Stimulated activated CD4-positive, alpha-beta T cell treated with anti-CD3 and anti-CD28 coated beads, Interleukin-15, amount 100 ng/mL, for 1 hour (primary cell): ENCODE results near the gene TTC28.
"Not testable (repeated sequence)": the region's sequence is repeated elsewhere in the genome, so short reads cannot be mapped to it uniquely, and the experiment has no call there.

ENCODE experiments used
- DNase-seq, 2 donors: peaks; one replicate each; pipeline ENCODE4 v3.0.0-alpha.2; 2020; ENCODE audit warnings: low read depth in 1 of 2, low spot score in 1 of 2

TTC28 gene

DNA sequence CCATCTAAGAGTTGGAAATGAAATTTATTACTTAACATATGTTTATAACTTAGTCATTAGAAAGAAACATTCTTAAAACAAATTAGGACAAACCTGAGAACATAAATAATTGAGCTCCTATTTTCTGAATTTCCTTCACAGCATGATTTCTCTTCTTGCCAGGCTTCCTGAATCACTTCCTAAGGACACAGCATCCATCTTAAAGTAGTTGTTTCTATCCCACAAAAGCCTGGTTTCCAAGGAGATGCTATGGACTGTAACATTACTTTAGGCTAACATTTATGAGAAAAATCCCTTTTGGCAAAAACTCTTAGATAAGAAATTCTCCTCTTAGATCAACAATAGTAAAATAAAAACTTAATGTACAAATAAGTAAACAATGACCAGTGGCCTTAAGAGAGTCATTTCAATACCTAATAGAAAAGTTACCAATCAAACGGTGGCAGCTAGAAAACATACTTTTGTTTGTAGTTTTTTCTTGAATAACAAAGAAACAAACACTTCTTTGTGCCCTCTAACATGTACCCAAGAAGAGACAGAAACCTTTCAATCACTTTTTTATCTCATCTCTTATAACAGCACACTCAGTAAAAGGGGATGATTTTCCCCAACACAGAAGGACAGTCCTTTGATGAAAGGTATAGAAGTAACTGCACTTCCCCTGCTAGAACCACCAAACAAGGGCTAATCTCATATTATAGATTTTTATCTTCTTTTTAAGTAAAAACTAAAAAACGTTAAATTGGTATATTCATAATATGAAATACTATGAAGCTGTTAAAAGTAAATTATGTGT, 74.5 kb downstream of the TTC28 start:
- DNase-seq: no peak

DNA sequence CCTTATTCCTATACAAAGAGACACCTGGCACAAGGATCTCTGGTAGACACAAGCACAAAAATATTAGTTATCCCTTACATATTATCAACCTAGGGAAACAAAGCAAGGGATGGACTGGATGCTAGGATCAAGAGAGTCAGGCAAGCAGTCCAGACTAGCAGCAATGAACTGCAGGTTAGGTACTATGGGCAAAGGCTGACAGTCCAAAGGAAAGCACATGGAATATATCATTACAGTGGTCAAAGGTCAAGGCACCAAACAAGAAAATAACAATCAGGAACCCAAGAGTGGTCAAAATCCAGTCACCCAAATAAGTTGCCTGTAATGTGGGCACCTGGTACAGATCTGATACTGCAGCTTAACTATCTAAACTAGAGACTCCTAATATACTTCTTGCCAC, 77.7 kb downstream of the TTC28 start:
- no peak for DNase-seq

DNA sequence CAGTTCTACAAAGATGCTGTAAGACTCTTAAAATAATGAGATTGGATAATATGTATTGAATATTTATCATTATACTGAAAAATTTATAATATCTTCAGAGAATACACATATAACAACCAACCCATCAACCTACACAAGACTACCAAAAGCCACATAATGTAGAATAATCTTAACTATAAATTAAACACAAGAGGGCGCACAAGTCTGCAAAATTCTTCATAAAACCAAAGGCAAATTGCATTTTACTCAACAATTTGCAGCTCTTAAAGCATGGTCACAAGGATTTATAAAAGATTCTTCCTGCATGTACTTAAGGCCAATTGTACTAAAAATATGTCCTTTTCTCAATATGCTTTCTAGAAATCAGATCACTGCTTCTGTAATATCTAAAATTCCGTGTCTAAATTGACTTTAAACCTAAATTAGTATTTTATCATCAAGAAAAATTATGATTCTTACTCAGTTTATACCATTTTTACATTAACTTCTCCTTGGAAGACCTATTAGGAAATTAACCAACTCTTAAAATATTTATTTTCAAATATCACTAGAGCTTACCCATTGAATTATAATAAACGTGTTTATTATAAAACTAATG, 79.0 kb downstream of the TTC28 start:
- DNase-seq: no peak

DNA sequence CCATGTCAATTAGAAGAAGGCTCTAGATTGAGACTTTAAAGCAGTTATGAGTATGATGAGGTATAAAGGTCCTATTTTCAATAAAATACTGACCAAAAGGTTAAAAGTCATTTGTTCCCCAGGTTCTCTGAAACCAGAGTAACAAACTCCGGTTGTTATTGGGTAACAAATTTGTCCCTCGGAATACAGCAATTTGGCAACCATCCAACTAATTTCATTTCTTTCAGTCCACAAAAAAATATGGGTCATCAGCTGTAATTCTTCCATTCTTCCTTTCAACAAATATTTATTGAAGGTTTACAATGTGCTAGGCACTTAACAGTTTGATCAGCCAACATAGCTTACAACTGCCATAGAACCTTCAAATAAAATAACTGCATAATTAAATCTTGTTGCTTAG, 79.9 kb downstream of the TTC28 start:
- DNase-seq: no peak

DNA sequence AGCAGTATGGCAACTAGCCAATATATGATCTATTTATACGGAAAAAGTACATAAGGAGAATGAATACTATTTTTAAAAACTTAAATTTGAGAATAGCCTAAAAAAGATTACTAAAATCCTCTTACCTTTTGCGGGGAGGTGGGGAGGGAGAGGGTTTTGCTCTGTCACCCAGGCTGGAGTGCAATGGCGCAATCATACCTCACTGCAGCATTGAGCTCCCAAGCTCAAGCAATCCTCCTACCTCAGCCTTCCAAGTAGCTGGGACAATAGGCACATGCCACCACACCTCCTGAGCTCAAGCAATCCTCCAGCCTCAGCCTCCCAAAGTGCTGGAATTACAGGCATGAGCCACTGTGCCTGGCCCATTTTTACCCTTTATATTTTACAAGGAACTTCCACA, 82.0 kb downstream of the TTC28 start:
- DNase-seq: no peak

DNA sequence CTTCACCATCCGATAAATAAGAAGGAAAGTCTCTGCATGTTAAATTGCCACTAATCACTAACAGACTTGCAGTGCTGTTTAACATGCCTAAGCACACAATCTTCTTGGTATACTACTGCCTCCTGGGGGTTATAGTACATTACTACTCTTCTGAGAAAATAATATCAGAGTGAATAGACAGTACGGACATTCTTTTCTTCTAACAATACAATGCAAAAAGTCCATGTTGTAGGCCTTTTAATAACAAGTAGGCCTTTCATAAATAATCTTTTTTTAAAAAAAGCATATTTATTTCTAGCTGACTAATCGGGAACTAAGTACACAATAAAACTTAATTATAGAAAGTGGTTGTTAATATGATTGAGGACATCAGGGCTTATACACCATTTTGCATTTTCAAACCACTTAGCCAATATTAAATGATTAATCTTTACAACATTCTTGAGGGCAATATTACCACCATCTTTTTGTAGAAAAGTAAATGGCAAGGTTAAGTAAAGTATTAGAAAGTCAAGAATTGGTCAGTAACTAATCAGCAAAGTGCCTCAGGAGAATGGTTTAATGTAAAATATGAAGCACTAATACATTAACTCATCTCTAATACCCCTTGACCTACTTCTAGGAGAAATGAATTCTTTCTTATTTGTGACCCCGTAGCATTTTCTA, 84.7 kb downstream of the TTC28 start:
- DNase-seq: no peak

DNA sequence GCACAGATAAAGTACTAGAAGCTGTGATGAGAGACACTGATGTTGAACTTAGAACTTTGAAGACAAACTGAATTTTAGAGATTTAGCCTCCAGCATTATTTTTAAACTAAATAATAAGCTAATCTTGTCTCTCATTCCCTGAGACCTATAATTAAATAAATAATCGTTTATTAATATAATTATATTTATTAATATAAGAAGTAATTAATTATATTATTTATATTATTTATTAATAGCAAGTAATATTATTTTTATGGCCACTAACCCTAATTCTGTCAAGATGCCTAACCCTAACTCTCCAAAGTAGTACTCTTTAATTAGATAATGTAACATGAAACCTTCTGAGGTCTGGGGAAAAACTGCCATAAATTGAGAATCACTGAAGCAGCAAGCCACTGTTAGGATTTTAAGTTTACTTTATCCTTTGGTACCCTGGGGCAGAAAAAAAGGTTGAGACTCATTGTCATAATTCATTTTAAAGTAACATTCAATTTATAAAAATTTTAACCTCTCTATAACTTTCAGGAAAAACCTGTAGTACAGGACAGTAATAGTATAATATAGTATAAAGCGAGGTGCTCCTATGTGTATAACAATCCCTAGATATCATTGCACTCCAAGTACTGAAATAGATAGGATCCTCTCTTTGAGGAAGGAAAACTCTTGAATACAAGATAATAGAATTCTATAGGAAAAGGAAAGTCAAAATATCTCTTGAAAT, 85.4 kb downstream of the TTC28 start:
- no peak for DNase-seq

DNA sequence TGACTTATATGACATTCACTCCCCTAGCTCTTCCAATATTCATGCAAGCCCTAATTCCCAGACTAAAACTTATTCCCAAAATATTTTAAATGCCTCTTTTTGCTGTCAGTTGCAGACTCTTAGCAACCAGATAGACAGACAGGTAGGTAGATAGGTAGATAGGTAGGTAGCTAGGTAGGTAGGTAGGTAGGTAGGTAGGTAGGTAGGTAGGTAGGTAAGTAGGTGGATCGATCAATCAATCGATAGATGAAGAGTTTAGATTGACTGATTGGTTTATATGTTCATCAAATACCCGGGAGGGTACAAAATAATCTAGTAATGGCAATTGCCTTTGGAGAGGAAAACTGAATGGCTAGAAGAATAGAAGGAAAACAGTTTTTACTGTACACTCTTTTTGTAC, 86.3 kb downstream of the TTC28 start:
- DNase-seq: no peak

DNA sequence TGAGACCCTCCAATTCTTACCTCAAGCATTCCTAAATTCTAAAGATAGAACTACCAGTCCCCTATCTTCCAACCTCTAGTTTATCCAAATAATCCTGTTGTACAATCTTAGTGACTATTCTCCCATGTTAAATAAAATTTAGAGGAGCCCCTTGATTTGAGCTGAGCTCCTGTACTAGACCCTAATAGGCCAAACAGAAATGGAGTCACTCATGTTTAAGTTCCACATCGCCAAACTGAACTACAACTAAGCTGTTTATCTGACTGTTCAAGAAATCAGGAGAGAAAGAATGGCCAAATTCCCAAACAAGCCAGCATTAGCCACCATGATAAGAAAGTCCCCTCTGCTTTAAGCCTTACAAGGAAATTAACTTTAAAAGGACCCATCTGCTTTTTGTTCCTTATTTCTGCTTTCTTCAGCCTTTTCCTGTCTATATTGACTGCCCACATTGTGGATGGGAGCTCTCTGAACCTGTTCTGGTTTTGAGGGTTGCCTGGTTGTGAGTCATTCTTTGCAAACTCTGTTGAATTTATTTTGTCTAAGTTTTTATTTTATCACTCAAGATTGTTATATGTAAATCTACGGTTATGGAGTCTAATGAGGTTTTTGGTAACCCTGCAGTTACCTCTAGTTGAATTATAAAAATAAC, 90.4 kb downstream of the TTC28 start:
- DNase-seq: no peak

DNA sequence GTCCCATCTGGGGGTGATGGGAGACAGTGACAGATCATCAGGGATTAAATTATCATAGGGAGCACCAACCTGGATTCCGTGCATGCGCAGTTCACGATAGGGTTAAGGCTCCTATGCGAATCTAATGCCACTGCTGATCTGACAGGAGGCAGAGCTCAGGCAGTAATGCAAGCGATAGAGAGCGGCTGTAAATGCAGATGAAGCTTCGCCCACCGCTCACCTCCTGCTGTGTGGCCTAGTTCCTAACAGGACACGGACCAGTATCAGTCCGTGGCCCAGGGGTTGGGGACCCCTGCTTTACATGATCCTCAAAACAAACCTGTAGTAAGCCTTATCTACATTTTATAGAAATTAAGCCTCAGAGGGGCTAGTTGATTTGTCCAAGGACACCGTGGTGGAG, 94.3 kb downstream of the TTC28 start:
- no peak for DNase-seq

DNA sequence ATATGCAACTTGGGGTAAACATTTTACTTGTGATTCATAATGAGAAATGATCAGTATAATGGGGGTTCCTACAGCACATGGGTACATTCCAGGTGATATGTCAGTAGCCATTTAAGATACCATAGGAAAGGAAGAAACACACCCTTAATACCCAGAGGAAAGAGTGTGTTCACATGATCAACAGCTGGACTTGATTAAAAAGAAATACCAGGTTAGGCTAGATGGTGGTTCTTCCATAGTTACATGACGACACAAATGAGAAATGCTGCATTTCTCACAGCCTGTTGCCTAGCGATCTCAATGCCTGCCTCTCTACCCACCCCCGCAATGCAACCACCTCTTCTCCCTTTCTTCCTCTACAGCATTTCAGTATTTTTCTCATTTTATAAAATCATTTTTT, 96.8 kb downstream of the TTC28 start:
- no peak for DNase-seq

DNA sequence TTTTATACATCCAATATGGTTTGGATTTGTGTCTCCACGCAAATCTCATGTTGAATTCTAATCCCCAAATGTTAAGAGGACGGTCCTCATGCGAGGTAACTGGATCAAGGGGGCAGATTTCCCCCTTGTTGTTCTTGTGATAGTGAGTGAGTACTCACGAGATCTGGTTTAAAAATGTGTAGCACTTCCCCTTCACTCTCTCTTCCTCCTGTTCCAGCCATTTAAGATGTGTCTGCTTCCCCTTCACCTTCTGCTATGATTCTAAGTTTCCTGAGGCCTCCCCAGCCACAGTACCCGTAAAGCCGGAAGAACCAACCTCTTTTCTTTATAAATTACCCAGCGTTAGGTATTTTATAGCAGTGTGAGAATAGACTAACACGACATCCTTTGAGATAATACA, 98.6 kb downstream of the TTC28 start:
- DNase-seq: no peak

DNA sequence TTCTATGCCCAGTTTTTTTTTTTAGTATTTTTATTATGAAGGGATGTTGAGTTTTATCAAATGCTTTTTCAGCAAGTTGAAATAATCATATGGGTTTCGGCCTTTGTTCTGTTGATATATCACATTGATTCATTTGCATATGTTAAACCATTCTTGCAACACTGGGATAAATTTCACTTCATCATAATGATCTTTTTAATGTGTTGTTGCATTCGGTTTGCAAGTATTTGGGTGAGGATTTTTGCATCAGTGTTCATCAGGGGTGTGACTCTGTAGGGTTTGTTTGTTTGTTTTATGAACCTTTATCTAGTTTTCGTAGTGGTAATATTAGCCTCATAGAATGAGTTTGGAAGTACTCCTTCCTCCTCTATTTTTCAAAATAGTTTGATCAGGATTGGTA, 103.5 kb downstream of the TTC28 start:
- no peak for DNase-seq

DNA sequence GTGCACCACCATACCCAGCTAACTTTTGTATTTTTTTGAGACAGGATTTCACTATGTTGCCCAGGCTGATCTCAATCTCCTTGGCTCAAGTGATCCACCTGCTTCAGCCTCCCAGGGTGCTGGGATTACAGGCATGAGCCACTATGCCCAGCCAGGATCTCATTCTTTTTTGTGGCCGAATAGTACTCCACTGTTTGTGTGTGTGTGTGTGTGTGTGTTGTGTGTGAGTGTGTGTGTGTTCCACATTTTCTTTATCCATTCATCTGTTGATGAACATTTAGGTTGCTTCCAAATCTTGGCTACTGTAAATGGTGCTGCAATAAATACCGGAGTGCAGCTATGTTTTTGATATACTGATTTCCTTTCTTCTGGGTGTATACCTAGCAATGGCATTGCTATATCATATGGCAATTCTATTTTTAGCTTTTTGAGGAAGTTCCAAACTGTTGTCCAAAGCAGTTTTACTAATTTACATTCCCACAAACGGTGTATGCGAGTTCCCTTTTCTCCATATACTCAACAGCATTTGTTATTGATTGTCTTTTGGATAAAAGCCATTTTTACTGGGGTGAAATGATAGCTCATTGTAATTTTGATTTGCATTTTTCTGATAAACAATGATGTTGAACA, 105.4 kb downstream of the TTC28 start:
- DNase-seq: no peak

DNA sequence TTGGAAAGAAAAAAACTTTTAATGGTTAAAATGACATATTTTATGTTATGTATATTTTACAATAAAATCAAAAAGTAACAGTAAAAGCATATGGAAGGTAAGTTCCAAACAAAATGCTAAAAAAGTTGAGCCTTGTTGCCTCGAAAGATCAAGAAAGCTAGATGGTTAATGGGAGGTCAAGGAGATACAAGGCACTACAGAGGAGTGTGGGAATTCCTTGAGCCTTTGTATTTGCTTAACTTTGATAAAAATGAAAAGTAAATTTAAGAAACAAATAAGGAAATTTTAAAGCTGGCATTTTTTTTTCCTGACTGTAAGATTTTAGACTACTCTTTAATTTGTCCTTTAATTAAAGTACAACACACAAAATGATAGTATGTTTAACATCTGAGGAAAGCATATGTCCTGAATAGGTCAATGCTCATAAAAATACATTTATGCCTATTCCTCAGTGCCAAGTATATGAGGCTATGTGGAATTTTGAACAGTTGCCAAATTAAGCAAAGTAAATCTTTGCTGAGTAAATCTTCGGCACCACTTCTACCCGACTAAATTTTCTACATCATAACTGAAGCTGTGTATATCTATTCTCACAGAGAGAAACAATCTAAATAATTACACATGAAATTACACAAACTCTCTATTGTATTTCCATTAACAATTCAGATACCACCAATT, 108.8 kb downstream of the TTC28 start:
- no peak for DNase-seq

DNA sequence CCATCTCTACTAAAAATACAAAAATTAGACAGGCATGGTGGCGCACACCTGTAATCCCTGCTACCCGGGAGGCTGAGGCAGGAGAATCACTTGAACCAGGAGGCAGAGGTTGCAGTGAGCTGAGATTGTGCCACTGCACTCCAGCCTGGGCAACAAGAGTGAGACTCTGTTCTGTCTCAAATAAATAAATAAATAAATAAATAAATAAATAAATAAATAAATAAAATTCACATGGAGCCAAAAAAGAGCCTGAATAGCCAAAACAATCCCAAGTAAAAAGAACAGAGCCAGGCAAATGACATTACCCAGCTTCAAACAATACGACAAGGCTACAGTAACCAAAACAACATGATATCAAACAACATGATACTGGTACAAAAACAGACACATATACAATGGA, 110.7 kb downstream of the TTC28 start:
- DNase-seq: not testable (repeated sequence)

DNA sequence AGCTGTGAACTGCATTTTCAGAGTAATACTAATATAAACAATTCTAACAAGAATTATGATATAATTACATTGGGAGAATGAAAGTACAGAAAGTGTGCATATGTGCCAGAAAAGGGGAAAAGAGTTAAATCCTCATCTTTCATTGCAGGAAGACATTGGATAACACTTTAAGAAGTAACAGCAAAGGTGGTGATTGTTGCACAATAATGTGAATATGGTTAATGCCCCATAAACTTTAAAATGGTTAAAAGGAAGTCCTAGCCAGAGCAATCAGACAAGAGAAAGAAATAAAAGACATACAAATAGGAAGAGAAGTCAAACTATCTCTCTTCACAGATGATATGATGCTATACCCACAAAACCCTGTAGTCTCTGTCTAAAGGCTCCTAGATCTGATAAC, 111.5 kb downstream of the TTC28 start:
- DNase-seq: no peak

DNA sequence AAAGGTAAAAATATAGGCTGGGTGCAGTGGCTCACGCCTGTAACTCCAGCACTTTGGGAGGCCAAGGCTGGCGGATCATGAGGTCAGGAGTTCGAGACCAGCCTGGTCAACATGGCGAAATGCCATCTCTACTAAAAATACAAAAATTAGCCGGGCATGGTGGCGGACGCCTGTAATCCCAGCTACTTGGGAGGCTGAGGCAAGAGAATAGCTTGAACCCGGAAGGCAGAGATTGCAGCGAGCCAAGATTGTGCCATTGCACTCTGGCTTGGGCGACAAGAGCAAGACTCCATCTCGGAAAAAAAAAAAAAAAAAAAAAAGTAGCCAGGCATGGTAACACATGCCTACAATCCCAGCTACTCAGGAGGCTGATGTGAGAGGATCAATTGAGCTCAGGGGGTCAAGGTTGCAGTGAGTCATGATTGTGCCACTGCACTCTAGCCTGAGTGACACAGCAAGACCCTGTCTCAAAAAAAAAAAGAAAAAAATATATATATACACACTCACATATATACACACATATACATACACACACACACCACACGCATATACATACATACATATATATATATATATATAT, 112.6 kb downstream of the TTC28 start:
- not testable (repeated sequence) for DNase-seq

DNA sequence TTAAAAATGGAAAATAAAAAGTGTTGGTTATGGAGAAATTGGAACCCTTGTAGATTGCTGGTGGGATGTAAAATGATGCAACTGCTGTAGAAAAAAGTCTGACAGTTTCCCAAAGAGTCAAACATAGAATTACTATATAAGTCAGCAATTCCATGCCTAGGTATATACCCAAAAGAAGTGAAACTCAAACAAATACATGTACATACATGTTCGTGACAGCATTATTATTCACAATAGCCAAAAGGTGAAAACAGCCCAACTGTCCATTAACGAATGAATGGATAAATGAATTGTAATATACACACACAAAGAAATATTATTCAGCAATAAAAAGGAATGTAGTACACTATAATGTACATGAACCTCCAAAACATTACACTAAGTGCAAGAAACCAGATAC, 116.0 kb downstream of the TTC28 start:
- DNase-seq: no peak

DNA sequence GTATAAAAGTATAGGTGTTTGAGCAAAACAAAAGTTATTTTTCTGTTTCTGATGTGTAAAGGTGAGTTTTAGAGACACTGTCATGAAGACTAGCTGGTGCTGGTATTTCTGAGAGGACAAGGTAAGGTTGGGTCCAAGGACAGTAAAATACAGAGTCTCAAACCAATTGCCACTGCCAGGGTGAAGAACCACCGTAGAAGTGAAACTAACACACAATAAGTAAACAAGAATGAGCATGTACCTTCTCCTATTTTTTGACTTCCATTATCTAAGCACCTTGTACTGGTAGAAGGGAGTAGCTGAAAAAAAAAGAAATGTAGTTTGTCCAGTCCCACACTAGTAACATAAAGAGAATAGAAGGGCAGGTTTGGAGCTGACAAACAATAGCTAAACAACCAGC, 117.3 kb downstream of the TTC28 start:
- DNase-seq: no peak
